Spleen (tissue), 13 donors: Measurements from ENCODE around the gene MTSS2. TPM values are rescaled to one million over a fixed set of nuclear protein-coding genes. Genes with fewer than 3 reads are reported as not detected.
A peak's percentile ranks its signal among the peaks of the same experiment; 100 is the strongest.

ENCODE experiments used
- DNase-seq: peaks from one replicate; pipeline ENCODE4 v3.0.0-alpha.2; 2020
- H3K27ac ChIP-seq, 8 donors: fragments of 200-600 bp; sonication (generic) in 7 of 8; 1 replicate in 4 of 8; 2 replicates in 4 of 8; pipeline versions ENCODE4 v1.5.0 to v1.8.0; 2016 to 2021; ENCODE audit warnings: inconsistent platforms in 4 of 8, mild to moderate bottlenecking in 4 of 8, moderate library complexity in 1 of 8
- H3K27me3 ChIP-seq, 7 donors: fragments of 200-600 bp; sonication (generic) in 6 of 7; replicated peaks in 1 of 7; 1 replicate in 4 of 7; 2 replicates in 3 of 7; pipeline versions ENCODE4 v1.5.0 to v1.8.0; 2016 to 2021; ENCODE audit warnings: inconsistent platforms in 3 of 7, mild to moderate bottlenecking in 1 of 7
- H3K36me3 ChIP-seq, 6 donors: fragments of 200-600 bp; sonication (generic) in 5 of 6; 1 replicate in 4 of 6; 2 replicates in 2 of 6; pipeline versions ENCODE4 v1.5.0 to v1.8.0; 2016 to 2021; ENCODE audit warnings: inconsistent platforms in 2 of 6
- H3K4me1 ChIP-seq, 6 donors: fragments of 200-600 bp; sonication (generic) in 5 of 6; 1 replicate in 3 of 6; 2 replicates in 3 of 6; pipeline versions ENCODE4 v1.5.0 to v1.8.0; 2016 to 2021; ENCODE audit warnings: inconsistent platforms in 3 of 6
- H3K4me3 ChIP-seq, 8 donors: fragments of 200-600 bp; sonication (generic) in 7 of 8; 1 replicate in 4 of 8; 2 replicates in 4 of 8; pipeline versions ENCODE4 v1.5.0 to v1.8.0; 2016 to 2021; ENCODE audit warnings: inconsistent platforms in 4 of 8, mild to moderate bottlenecking in 4 of 8, moderate library complexity in 2 of 8
- H3K9me3 ChIP-seq, 8 donors: fragments of 200-600 bp; sonication (generic) in 7 of 8; 1 replicate in 4 of 8; 2 replicates in 4 of 8; pipeline versions ENCODE4 v1.5.0 to v1.8.0; 2016 to 2021; ENCODE audit warnings: inconsistent platforms in 4 of 8
- POLR2A ChIP-seq, 3 donors: fragments of 450-650 bp; IDR thresholded peaks; one replicate each; pipeline ENCODE4 v1.5.1; 2017; ENCODE audit warnings: antibody characterized with exemption in 3 of 3, mild to moderate bottlenecking in 1 of 3
- POLR2AphosphoS5 ChIP-seq, 3 donors: sonication (generic); formaldehyde crosslinking; IDR thresholded peaks; one replicate each; pipeline ENCODE4 v1.5.1; 2017; ENCODE audit warnings: antibody characterized with exemption in 3 of 3
- WGBS, 5 donors: extraction: QIAGEN DNeasy Blood & Tissue Kit in 3 of 5; methylation state at CpG; one replicate each; pipeline versions ENCODE4 v1.1.5 to v1.1.7; 2013 to 2018; 5-methylcytosine and 5-hydroxymethylcytosine counted together
- intact Hi-C: fragments of 100-400 bp; cut with DNase I; formaldehyde crosslinking; loops from one replicate; pipeline ENCODE4 v1.15.0; 2023; ENCODE audit warnings: low total_unique reads
- long read RNA-seq, 2 donors: transcript quantifications; one replicate each; lab custom pipeline, GENCODE V29; 2026
- polyA plus RNA-seq, 3 donors: library from polyadenylated mRNA; stranded (reverse); fragments of 200-250 nt; gene quantifications; one replicate each; pipeline ENCODE4 v1.2.1, GENCODE V29; 2013
- total RNA-seq, 7 donors: library from RNA; depleted of rRNA in 3 of 7; stranded (reverse); fragments of >200 nt in 3 of 7; fragmentation: NEBNext Ultra II Directional in 4 of 7; extraction: Animal tissue kit (Norgen Biotek cat#: 25700) in 4 of 7; gene quantifications; one replicate each; pipeline versions ENCODE4 v1.1.0 to v1.2.1, GENCODE V29; 2016 to 2021
- TF ChIP-seq, protein P1 (sequence below), 11 experiments: fragments of 200-600 bp in 7 of 11; fragments of 450-650 bp in 4 of 11; sonication (generic) in 4 of 11; IDR thresholded peaks in 8 of 11; conservative IDR thresholded peaks in 3 of 11; 1 replicate in 7 of 11; 2 replicates in 4 of 11; pipeline versions ENCODE4 v1.4.0 to v1.8.0; 2016 to 2021; ENCODE audit warnings: antibody characterized with exemption in 11 of 11, inconsistent platforms in 4 of 11, mild to moderate bottlenecking in 1 of 11
- donor health status: healthy with polysubstance abuse.
- donor health status: DM: no; HTN: no; CAD: no; lungs with moderate emphysema.
- donor health status: DM: no; HTN: no; CAD: no.
- donor health status: Bipolar disorder and iron deficiency.
- donor health status: healthy.
- donor health status: DM: no; HTN: no; CAD: no.
- donor health status: DM: yes; HTN: yes; CAD: no.

MTSS2 gene
- total RNA-seq (100 to 1,000 TPM in 3 of 7 donors, 10 to 100 TPM in 4; 40.6 to 116 (median 94.6) TPM), polyA plus RNA-seq (10 to 100 TPM in 2 of 3 donors, 1 to 10 TPM in 1; 9.0 to 66.7 (median 12.2) TPM)
- long read RNA-seq, donor 1: 0 reads
- long read RNA-seq, donor 2: 0 reads

DNA sequence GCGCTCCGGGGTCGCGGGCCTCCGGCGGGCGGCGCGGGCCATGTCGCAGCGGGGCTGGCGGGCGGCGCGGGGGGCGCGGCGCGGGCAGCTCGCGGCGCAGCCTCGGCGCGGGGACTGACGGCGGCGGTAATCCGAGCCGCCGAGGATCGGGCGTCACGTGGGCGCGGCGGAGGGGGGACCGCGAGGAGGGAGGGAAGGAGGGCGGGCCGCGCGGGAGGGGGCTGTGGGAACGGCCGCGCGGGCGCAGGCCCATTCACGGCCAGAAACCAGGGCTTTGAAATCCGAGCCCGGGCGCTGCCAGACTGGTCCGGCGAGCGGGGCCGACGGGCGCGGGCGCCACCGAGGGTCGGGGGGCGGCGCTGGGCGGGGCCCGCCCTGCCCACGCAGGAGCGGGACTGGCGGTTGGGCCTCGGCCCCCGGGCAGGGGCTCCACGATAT lies at the start of gene MTSS2:
MTSS2 (minus strand) TSS at position 116 of the 438 bp plus-strand sequence. CDS start 262 bp downstream, outside the sequence.
- TF ChIP-seq POLR2A (IDR thresholded peaks at IDR 0.05) (no peak), POLR2AphosphoS5 (IDR thresholded peaks at IDR 0.05) (peak; percentile 33 to 76 (median 76))
- Histone ChIP-seq H3K9me3 (no peaks in the 10 kb centered on the region), H3K4me3 (peak within 1 kb of the TSS; percentile 48 to 76 (median 55)), H3K27me3 (peaks cover 0 to 43% (median 14%) of the 10 kb centered on the region in 7 donors), H3K27ac (peak within 1 kb of the TSS in 7 of 8 donors; percentile 76 to 90 (median 84)), H3K4me1 (peaks cover 19 to 96% (median 78%) of the 10 kb centered on the region in 6 donors), H3K36me3 (peaks cover 0 to 39% (median 0%) of the 10 kb centered on the region in 6 donors)
- peak; percentile 87 for DNase-seq
- intact Hi-C loops: no loop called here
- WGBS, 5 donors: 0 to 1% (median 1%) methylated on average over 24 to 72 of the region's 72 CpGs

DNA sequence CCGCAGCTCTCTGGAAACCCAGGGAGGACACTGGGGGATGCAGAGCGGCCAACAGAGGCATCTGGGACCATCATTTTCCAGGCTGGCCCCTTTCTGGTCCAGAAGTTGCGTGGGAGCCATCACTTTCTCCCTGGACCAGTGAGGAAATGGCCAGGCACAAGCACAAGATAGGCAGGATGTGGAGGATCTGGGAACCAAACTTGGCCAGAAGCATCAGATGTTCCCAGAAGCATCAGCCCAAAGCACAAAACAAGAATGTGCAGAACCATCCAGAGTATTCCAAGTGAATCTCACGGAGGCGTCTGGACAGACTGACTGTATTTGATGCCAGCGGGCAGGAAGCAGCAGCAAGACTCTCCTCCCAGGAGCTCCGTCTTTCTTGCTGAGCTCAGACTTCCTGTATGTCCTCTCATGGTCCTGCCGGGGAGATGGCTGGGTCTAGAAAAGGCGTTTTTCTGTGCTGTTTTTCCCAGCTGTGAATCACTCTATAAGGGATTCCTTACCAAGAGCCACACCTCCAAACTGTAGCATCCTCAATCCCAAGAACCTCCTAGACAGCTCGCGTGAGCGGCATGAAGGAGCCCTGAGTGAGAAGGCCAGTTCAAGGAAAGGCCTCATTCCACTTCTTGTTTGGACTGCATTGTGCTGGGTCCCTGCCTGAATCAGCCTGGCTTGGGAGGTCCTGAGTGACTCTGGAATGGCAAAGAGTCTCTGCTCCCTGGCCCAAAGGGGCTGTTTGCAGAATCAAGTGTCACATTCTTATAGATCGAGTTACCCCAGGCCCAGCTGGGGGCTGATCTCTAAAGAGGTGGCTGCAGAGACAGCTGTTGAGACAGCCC lies 49.5 kb upstream of the MTSS2 start:
- Histone ChIP-seq H3K4me1 (peaks cover 18 to 55% (median 38%) of the 10 kb centered on the region in 6 donors), H3K36me3 (peaks cover 0 to 62% (median 17%) of the 10 kb centered on the region in 6 donors), H3K4me3 (no peak overlapping the region), H3K27ac (peak overlapping the region in 7 of 8 donors; percentile 45 to 87 (median 78)), H3K9me3 (no peaks in the 10 kb centered on the region), H3K27me3 (no peaks in the 10 kb centered on the region)
- TF ChIP-seq POLR2A (IDR thresholded peaks at IDR 0.05): no peak
- TF ChIP-seq POLR2AphosphoS5 (IDR thresholded peaks at IDR 0.05): no peak
- TF ChIP-seq, protein P1, sequence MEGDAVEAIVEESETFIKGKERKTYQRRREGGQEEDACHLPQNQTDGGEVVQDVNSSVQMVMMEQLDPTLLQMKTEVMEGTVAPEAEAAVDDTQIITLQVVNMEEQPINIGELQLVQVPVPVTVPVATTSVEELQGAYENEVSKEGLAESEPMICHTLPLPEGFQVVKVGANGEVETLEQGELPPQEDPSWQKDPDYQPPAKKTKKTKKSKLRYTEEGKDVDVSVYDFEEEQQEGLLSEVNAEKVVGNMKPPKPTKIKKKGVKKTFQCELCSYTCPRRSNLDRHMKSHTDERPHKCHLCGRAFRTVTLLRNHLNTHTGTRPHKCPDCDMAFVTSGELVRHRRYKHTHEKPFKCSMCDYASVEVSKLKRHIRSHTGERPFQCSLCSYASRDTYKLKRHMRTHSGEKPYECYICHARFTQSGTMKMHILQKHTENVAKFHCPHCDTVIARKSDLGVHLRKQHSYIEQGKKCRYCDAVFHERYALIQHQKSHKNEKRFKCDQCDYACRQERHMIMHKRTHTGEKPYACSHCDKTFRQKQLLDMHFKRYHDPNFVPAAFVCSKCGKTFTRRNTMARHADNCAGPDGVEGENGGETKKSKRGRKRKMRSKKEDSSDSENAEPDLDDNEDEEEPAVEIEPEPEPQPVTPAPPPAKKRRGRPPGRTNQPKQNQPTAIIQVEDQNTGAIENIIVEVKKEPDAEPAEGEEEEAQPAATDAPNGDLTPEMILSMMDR (IDR thresholded peaks at IDR 0.05 in 8 of 11, conservative IDR thresholded peaks at IDR 0.05 in 3 of 11): no peak
- WGBS, 5 donors: 81 to 89% (median 83%) methylated on average over 12 to 13 of the region's 13 CpGs
- DNase-seq: no peak
- intact Hi-C loops: no loop called here

- Histone ChIP-seq H3K36me3 (peaks cover 0 to 62% (median 17%) of the 10 kb centered on the region in 6 donors), H3K27me3 (no peaks in the 10 kb centered on the region), H3K4me1 (peaks cover 18 to 48% (median 32%) of the 10 kb centered on the region in 6 donors), H3K27ac (peak overlapping the region in 6 of 8 donors; percentile 45 to 87 (median 78)), H3K9me3 (no peaks in the 10 kb centered on the region), H3K4me3 (no peak overlapping the region)
- TF ChIP-seq POLR2A (IDR thresholded peaks at IDR 0.05) (no peak), POLR2AphosphoS5 (IDR thresholded peaks at IDR 0.05) (no peak)
- TF ChIP-seq, protein P1 (IDR thresholded peaks at IDR 0.05 in 8 of 11, conservative IDR thresholded peaks at IDR 0.05 in 3 of 11): no peak
- intact Hi-C loops: no loop called here
- DNase-seq: no peak
- WGBS, 5 donors: 79 to 100% (median 96%) methylated on average over 4 of the region's 4 CpGs
Observed at GRCh38 chr16:70734522-70735095, 48.8 kb upstream of the MTSS2 start.

DNA sequence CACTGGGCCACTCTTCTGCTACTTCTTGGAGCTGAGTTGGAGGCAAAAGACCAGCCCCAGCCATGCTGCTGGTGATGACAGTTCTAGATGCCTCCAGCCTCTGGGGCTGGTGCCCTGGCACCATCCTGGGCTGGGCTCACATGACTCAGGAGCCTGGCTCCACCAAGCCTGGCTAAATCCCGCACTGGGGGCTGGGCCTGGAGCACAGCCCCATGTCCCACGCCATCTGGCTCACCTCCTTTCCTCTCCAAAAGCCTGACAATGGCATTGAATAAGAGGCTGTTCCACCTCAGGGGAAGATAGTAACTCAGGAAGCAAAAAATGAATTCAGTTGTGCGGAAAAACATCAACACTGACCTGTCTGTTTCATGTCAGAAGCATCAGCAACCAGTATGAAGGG lies 45.1 kb upstream of the MTSS2 start:
- WGBS, 5 donors: 92 to 97% (median 96%) methylated on average over 3 of the region's 3 CpGs
- Histone ChIP-seq H3K4me1 (peaks cover 0 to 28% (median 2%) of the 10 kb centered on the region in 6 donors), H3K9me3 (no peaks in the 10 kb centered on the region), H3K27ac (no peak overlapping the region), H3K27me3 (no peaks in the 10 kb centered on the region), H3K4me3 (no peak overlapping the region), H3K36me3 (peaks cover 0 to 82% (median 39%) of the 10 kb centered on the region in 6 donors)
- DNase-seq: no peak
- TF ChIP-seq POLR2A (IDR thresholded peaks at IDR 0.05): no peak
- TF ChIP-seq POLR2AphosphoS5 (IDR thresholded peaks at IDR 0.05): no peak
- intact Hi-C loops: no loop called here
